ENCODE measurements around the gene C4B.
"Not testable (repeated sequence)": the region's sequence is repeated elsewhere in the genome, so short reads cannot be mapped to it uniquely, and the experiment has no call there.

The C4B gene

DNA sequence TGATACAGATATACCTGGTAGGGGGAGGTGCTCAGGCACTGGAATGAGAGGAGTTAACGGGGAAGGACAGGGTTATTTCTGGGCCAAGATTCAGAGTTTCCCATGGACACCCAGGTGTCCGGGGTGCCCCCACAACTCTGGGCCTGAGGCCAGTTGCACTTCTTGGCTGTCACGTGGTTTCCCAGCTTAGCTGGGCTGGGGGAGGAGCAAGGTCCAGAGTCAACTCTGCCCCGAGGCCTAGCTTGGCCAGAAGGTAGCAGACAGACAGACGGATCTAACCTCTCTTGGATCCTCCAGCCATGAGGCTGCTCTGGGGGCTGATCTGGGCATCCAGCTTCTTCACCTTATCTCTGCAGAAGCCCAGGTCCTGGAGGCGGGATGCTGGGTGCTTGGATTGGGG lies at the start of gene C4B:
Gene C4B (plus strand): TSS at position 249 of the 400 bp plus-strand sequence. CDS start 51 bp downstream, at position 300.
- DNase-seq, result not testable (repeated sequence)

- DNase-seq, result no peak
Measured at GRCh38 chr6:31965700-31966099, 48.9 kb upstream of the C4B start.

DNA sequence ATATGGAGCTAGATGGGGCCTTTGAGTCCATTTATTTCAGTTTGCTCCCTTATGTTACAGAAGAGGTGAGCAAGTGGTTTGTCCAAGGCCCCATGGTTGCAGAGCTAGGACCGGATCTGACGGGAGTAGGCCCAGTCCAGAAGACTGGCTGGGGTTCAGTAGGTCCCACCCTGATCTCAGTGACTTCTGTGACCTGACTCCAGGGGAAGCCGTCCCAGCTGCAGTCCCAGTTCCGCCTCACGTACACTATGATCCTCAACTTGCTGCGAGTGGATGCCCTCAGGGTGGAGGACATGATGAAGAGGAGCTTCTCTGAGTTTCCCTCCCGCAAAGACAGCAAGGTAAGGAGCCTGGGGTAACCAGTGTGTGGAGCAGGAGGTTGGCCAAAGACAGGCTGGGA lies 48.1 kb upstream of the C4B start:
- no peak for DNase-seq

GRCh38 chr6:31966997-31967925 lies 47.3 kb upstream of the C4B start:
- DNase-seq, result no peak

GRCh38 chr6:31967926-31968320 lies 46.7 kb upstream of the C4B start:
- no peak for DNase-seq

DNA sequence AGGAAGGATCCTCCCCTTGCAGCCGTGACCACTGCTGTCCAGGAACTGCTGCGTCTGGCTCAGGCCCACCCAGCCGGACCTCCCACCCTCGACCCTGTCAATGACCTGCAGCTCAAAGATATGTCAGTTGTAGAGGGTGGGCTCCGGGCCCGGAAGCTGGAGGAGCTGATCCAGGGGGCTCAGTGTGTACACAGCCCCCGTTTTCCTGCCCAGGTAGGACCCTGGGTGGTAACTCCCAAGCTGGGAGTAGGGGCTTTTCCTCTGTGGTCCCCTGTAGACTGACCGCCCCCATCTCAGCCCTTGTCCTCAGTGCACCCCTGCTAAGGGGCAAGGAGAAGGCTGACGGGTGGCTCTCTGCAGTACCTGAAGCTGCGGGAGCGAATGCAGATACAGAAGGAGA lies 46.3 kb upstream of the C4B start:
- DNase-seq, result no peak

DNA sequence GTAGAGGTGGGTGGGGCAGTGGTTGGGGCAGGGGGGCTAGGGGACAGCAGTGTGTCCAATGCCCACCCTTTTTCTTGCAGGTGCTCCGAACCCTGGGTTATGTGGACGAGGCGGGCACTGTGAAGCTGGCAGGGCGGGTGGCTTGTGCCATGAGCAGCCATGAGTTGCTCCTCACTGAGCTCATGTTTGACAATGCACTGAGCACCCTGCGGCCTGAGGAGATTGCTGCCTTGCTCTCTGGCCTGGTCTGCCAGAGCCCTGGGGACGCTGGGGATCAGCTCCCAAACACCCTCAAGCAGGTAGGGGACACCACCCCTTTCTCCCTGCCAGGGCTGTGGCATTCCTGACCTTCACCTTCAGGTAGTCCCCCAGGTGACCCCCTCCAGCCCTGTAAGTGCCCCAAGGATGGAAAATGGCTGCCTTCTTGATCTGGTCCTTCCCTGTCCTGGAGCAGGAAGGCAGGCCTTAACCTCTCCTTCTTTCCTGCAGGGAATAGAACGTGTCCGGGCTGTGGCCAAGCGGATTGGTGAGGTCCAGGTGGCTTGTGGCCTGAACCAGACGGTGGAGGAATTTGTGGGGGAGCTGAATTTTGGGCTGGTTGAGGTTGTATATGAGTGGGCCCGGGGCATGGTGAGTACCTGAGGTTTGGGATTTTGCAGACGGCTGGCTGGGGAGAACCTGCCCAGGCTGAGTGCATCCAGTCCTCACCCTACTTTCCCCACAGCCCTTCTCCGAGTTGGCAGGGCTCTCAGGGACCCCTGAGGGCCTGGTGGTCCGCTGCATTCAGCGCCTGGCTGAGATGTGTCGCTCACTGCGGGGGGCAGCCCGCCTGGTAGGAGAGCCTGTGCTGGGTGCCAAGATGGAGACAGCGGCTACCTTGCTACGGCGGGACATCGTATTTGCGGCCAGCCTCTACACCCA lies 45.5 kb upstream of the C4B start:
- no peak for DNase-seq

DNA sequence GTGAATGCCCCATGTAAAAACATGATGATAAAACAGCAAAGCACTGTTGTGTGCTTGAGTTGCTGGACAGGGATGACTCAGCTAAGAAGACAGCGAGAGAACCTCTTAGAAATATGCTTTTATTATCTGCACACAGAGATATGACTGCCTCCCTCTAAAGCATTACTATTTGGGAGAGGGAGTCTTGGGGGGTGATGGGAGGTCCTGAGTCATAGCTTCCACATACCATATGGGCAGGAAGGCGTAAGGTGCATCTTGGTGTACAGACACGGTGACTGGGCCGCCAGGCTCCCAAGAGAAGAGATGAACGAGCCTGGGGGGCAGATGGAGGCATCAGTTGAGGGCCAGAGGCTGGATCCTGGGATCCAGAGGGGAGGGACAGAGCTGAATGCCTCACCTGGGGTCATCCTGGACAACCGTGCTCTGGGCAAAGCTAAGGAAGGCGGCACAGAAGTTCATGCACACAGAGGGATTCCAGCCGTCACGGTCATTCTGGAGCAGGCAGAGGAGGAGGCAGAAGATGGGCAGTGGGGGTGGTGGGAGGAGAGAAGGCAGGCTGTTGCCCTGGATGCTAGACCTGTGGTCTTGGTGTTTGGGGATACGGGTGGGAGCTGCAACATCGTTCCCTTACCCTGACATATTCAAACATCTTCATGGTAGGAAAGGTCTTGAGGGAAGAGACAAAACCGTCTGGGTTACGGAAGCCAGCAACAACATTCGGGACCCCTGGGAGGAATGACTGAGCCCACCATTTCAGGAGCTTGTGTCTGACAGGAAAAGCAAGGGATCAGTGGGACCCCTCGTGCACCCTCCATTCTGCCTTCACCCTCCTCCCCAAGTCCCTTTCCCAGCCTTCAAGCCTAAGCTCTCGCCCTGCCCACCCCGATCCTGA lies 44.6 kb upstream of the C4B start:
- DNase-seq, result no peak

DNA sequence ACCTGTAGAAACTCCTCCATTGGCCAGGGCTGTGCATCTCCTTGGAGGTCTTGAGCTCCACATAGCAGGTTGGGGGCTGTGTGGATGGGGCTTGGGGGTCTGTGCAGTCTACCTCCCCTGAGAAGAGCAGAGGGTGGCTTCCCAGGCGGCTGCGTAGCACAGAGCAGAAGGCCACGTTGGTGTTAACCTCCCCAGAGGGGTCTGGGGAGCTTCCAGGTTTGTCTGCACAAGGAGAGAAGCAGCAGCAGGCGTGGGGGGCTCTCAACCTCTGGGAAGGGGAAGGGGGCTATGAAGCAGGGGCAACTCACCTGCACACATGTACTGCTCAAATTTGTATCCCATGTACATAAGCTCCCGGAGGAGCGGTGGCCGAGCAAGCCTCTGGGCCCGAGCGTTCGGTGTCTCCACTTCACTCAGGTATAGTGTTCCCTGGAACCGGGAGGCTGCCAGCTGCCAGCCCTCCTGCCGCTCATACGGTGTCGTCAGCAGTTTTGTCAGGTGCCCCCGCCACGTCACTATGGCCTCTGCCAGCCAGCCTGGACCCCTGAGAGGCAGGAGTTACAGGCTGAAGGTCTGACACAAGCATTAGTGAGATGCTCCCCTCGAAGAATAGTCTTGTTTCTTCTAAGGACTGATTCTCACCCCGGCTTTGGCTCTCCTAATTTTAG lies 43.9 kb upstream of the C4B start:
- DNase-seq, result no peak

- no peak for DNase-seq
Measured at GRCh38 chr6:31971279-31971992, 43.2 kb upstream of the C4B start.

DNA sequence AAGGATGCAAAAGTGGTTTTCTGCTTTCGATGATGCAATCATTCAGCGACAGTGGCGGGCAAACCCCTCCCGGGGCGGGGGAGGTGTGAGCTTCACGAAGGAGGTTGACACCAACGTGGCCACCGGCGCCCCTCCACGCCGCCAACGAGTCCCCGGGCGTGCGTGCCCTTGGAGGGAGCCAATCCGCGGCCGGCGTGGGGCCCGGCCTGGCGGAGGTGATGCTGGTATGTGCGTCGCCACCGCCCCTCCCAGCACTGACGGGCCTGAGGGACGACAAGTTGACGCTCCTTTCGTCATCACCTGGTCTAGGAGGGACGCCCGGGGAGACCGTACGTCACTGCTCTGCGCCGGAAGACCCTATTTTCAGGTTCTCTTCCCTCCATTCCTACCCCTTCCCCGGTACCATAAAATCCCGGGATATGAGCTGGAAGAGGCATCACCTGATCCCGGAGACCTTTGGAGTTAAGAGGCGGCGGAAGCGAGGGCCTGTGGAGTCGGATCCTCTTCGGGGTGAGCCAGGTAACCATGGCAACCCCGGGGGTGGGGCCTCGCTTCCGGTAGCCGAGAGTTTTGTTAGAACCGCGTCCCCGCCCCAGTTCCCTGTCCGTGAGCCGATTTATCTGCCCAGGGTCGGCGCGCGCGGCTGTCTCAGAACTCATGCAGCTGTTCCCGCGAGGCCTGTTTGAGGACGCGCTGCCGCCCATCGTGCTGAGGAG lies 42.4 kb upstream of the C4B start, which contains the start of gene DXO:
Gene DXO (minus strand): TSS at position 146 of the 716 bp plus-strand sequence. CDS start 463 bp downstream, outside the sequence.
- peak; percentile 92 for DNase-seq

GRCh38 chr6:31972709-31973350 lies 41.8 kb upstream of the C4B start:
- DNase-seq, result no peak

DNA sequence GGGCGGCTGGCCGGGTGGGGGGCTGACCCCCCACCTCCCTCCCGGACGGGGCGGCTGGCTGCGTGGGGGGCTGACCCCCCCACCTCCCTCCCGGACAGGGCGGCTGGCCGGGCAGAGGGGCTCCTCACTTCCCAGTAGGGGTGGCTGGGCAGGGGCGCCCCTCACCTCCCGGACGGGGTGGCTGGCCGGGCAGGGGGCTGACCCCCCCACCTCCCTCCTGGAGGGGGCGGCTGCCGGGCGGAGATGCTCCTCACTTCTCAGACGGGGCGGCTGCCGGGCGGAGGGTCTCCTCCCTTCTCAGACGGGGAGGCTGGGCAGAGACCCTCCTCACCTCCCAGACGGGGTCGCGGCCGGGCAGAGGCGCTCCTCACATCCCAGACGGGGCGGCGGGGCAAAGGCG lies 38.5 kb upstream of the C4B start:
- DNase-seq, result not testable (repeated sequence)

- no peak for DNase-seq
Measured at GRCh38 chr6:31977816-31978431, 36.7 kb upstream of the C4B start.

- DNase-seq, result no peak
Measured at GRCh38 chr6:31978831-31979230, 35.8 kb upstream of the C4B start.

GRCh38 chr6:31979238-31979898 lies 35.2 kb upstream of the C4B start:
- no peak for DNase-seq

GRCh38 chr6:31980195-31980876 lies 34.3 kb upstream of the C4B start:
- not testable (repeated sequence) for DNase-seq

DNA sequence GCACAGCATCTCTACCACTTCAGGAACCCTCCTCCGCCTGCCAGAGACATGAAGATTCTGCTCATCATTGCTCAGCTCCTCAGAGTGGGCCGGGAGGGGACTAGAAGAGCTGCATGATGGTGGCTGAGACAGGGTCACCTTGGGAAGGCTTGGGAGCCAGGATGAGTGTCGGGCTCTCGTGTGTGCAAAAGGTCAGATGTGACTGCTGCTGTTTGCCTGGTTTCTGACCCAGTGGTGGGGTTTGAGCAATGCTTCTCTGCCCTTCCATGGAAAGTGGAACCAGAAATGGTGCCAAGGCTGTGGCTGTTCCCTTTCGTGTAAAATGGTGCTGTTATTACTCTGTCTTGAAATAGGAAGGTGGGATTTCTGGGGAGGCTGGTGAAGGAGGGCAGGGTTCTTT lies 33.6 kb upstream of the C4B start:
- DNase-seq, result not testable (repeated sequence)
